Activated CD4-positive, alpha-beta T cell treated with anti-CD3 and anti-CD28 coated beads, Interleukin-2, Interleukin-6, amounts not matched to agents 100 ng/mL and 50 ng/mL, durations not matched to agents 16 hours and 8 hours (primary cell): ENCODE results near the gene MLN.

Source experiments
- DNase-seq: peaks from one replicate; pipeline ENCODE4 v3.0.0-alpha.2; 2020

Gene MLN

DNA sequence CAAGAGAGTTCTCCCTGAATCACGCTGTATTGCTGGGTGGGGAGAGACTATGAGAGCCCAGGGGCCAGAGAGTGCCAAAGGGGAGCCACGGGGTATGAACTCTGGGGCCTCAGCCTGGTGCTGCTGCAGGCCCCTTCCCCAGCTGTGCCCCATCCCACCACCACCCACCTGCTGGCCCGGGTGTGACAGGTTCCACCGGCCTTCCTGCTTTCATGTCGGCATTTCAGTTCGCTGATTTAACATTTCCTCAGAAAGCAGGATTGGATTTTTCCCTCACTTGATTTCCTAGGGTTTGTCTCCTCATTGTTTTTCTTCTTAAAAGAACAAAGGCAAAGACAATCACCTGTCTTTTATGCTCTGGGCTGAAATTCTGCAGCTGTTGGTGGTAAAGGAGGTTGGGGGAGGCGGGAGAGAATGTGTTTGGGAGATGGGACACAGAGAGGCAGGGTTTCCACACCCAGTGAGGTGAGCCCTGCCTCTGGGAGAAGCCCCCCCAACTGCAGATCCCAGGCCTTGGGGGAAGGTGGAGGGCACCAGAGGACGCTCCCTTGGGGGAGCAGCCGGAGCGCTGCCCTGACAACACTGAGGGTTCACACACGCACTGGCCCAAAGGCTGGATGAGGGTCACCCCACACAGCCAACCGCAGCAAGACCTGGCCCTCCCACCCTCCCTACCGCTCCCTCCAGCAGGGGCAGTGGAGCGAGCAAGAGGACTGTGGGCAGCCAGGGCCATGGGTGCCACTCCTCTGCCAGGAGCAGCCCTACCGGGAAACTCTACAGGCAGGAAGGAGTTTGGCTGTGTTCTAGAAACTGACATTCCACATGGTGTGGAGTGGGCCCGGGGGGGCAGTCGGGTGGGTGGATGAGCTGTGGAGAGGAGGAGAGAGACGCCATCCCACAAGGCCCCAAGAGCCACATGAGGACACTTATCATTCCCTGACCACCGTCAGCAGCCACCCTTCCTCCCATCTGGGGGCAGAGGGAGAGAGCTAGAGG is 10.5 kb upstream of the MLN start:
- no peak for DNase-seq

DNA sequence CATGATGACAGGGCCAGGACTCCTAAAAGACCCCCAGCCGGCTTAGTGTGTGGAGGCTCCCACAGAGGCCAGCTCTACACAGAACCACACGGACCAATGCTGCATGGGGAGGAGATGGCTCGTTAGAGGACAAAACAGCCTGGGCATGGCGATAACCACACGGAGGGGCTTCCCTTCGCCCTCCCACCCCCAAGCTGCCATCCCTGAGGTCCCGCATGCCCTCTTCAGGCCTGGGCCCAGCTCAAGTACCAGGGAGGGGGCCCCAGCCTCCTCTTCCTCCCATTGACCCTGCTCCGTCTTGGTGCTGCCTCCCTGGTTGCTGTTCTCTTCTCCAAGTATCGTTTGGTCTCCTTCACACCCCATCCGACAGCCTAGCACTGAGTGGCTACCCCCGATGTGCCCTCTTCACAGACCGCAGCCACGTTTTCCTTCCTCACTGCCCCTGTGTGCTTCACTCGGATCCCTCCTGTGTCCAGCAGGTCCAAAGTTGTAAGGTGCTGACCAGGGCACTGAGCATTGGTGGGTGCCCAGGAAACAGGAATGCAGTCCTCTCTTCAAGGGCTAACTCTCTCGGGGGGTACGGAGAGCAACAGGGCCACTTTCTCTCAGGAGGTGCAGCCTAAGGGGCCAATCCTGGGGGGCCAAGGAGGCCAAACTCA is 9.6 kb upstream of the MLN start:
- no peak for DNase-seq

DNA sequence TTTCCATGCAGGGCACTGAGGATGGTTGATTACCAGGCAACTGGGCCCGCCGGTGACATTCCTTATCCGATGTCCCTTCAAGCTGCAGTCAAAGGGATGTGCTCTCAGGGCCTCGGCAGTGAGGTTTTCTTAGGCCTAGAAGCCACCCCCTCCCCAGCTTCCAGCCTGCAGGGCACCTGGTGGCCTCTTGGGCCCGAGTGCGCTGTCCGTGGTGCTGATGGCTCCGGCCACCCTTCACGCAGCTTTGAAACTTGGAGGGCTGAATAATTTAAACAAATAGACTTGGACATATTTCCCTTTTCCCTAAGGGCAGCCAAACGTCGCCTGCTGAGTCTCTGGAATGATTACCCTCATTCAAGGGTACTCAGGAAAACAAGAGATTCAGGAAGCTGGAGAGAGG is 8.9 kb upstream of the MLN start:
- DNase-seq: peak; percentile 25

DNA sequence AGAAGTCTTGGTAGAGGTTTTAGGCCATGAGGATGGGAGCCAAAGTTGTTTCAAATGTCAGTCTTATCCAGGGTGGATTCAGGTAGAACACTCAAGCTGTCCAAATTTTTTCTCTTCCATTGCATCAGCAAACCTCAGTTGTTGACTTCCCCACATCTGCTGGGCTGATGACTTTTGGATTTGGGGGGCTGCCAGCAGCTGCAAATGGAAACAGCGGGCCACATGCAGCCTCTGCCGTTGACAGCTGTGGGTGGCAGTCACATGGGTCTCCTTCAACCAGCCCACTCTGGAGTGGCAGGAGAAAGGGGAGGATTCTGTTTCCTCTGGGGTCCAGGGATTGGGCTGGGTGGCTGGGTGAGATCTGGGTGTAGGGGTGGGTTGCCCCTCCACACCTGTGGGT is 5.8 kb upstream of the MLN start:
- DNase-seq: no peak

DNA sequence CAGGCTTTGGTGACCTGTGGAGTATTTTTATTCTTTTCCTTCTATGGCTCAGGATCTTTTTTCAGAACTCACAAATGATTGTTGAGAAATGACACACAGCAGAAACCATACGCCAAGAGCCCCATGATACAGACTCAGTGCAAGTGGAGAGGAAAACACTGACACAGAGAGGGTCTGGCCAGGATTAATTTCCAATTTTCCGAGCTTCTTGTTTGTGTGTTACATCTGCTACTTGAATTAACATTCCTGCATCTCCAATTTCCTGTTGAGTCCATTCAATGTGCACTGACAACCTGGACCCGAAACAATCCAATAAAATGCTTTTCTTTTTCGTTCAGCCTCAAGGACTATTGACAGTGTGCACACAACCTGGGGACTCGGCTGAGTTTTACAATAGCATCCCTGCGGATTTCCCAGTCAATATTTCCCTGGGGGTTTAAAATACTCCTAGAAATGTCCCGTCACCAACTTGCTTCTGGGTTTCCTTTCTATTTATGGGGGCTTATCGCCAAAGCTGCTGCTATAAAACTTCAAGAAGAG is 4.9 kb upstream of the MLN start:
- DNase-seq: no peak

DNA sequence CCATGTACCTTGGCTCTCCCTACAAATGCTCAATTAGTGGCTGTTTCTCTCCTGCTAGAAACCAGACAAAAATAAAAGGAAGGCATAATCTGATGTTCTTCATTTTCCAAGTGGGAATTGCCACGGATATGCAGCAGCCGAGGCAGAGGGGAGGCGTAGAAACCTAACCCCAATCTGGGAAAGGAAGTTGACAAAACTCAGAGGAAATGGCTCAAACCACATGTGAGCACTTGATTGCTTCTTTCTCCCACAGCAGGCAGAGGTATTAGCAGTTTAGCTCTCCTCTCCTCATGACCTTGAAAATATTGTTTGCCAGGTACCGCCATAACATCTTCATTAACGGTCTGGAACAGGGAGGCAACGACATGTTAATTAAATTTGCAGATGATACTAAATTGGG is 3.8 kb upstream of the MLN start:
- DNase-seq: peak; percentile 7

DNA sequence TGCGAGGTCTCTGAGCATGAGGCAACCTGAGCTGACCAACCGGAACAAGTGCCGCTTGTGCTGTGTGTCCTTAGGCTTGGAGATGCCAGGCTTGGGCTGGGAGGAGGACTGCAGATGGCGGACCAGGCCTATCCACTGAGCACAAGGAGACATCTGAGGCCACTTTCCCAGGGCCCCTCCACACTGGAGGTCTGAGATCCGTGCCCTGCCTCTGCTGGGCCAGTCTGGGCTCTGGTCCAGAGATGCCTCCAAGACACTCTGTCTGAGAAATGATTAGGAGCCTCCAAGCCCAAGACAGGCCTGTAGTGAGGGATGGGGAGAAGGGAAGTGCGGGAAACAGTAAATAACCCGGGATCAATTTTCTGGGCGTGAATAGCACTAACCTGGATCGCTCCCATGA is 3.0 kb upstream of the MLN start:
- DNase-seq: no peak

DNA sequence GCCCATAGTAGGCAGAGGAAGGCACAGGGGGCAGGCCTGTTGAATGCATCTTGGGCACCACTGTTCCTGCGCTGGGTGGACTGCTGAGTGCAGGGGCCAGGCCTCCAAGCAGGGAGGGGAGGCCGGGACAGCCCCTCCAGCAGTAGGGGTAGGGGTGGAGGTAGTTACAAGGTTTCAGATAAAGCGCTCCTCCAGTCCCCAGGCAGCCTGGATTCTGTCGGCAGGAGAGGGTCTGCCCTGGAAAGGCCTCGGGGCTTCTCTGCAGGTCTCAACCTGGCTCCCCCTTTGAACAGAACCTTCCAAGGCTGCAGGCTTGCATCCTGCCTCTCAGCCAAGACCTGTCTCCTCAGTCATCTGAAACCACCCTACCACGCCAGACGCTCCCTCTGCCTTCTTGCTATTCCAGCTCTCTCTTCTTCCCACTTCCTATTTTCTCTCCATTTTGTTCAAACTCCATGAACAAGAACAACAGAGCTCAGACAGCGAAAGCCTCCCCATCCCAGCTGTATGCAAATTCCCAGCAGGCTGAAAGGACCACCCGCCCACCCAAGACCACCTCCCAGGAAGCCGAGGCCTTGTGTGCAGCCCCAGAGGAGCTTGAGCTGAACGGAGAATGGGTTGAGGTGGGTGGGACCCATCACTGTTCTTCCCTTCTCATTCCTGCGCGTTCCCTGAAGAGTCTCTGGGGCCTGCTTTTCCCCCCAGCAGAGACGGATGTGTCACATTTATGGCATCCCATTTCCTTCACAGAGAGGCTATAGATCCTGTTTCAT is 1.4 kb downstream of the MLN start:
- no peak for DNase-seq

DNA sequence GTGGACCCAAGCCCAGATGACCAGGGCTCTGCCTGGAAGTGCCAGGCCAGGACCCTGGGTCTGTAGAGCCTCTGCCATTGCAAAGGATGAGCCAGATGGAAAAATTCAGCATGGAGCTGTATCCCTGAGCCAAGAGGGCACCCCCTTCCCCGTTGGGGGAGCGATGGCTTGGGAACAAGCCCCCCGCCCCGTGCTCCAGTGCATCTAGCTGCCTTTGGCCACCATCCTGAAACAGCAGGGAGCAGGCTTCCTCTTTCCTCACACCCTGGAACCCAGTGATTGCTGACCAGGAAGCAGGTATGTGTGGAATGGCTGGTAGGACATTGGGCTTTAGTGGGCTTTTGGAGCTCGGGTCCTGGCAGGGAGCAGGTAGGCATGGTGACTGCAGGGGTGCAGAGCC is 2.2 kb downstream of the MLN start:
- no peak for DNase-seq

DNA sequence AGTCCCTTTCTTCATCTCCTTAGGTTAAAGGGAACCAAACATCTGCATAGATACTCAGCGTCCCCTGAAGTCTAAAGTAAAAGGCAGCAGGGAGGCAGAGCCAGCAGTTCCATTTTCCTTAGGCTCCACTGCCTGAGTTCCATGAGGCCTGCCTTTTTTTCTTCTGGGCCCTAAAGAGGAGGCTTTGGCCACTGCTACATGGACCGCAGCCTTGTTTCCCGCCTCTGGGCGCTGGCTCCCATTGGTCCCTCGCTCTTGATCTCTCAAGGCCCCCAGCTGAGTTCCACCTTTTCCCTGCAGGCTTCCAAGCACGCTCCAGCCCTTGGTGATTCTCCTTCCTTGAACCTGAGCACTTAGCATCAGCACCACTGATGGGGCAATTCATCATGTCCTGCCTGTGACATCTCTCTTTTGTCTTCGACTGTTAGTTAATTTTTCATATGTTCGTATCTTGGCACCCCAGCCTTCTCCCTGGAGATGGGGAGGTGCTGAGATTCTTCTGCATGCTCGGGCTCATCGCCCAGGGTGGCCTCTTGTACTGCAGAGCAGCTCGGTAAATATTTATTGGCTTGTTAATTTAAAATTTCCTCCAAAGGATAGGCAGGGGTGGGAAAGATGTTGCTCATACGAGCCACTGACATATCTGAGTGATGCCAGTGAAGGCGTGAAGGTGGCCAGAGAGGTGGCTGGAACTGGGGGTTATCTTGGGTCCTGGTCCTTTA is 3.4 kb downstream of the MLN start:
- DNase-seq: no peak

DNA sequence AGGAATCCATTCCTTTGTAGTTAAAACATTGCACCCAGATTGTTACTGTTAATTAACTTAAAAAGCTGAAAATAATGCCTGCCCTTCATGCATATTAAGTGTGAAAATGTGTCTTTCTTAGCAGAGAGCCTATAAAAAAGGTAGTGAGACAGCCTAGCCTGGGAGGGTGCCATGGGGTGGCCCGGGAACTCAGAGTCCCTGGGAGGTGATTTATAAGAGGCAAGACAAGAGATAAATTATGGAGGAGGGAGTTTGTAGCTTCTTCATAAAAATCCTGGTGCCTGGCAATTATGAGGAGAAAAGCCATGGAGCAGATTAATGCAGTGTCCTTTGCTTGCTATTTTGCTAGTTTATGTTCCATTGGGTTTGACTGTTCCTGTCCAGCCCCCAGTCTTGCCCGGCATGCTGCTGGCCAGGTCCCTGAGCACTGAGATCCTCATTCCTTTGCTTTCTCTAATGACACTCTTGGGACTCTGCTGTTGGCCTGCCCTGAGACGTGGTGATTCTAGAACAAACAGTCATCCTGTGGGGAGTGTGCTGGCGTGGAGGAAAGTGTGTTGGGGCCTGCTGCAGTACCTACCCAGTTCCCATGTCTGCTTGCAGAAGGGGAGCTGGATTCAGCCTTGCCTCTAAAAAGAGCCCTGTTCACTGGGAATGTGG is 4.2 kb downstream of the MLN start:
- DNase-seq: no peak

DNA sequence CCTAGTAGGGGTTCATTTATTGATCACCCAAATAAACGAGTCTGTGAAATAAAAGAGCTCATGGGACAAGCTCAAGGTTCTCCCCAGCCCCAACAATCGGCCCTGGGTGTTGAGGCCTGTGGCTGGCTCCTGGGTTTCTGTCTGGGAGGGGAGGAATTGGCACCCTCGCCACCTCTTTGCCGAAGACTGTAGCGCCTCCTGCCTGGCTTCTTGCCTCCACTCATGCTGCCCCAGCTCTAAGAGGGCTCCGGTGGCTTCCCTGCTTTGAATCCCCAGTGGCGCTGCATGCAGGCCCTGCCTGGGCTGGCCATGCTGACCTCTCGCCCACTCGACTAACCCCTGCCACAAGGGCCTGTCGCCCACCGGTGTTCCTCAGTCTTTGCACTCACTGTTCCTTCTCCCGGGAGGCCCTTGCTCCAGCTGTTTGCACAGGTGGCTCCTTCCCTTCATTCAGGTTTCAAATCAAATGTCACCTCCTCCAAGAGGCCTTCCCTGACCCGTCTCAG is 5.4 kb downstream of the MLN start:
- DNase-seq: no peak

DNA sequence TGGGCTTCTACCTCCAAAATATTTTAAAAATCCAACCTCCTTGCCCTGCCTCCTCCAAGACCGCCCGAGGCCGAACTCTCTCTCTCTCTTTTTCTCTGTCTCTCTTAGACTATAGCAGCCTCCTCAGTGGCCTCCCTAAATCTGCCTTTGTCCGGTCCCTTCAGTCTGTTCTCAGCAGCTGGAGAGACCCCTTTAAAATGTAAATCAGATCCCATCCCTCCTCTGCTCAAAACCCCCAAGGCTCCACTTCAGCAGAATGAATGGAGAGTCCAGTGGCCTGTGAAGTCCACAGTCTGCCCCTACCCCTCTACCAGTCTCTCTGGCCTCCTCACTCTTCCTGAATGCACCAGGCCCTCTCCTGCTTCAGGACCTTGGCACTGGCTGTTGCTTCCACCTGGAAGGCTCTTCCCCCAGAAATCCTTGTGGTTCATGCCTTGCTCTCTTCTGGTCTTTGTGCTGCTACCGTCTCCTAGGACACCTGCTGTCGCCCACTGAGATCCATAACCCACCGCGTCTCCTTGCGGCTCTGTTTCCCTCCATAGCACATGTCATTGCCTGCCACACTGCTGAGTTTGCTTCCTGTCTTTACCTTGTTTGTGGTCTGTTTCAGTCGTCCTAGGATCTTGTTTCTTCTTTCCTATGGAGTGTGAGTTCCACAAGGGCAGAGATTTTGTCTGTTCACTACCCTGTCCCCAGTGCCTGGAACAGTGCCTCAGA is 6.0 kb downstream of the MLN start:
- DNase-seq: no peak

DNA sequence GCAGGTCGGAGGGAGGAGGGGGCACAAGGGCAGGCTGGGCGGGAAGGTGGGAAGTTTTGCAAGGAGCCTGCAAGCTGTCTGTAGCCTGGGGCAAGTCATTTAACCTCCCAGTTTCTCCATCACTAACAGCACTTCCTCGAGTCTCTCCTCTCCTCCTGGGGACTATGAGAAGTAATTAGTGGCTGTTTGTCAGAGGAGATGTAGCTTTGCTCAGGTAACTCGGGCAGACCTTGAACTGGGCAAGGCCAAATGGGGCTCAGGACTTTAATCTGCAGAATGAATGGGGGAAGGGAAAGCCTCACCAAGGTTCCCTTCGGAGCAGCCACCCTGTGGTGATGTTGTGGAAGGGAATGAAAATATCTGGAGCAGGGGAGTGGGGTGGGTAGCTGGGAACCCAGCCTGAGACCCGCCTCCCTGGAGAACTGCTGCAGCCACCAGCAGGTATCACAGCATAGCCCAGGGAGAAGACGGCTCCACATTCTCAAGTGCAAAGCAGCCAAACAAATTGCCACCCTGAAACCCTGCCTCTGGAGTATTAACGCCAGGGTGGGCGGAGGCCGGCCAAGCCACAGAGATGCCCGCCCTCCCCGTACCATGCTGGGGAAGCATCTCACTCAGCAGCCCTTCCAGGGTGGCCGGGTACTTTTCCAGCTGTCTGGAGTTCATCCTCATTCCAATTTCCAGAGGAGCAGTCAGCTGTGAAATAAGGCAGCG is 8.7 kb downstream of the MLN start:
- no peak for DNase-seq

DNA sequence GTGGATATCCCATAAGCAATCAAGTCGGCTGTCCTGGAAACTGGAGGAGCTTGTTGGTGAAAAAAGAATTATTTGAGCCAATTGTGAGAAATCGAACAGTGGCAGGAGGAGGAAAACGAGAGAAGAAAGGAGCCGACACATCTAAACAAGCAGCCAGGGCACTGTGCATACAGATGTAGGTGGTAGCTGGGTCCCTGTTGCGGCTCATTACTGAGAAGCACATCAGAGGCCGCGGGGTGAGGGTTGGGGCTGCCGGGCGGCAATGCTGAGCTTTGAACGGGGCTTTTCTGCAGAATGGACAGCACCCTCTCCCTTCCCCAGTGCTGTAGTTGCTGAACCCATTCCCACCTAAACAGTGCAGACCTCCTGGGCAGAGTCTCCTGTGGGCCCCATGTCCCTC is 10.8 kb downstream of the MLN start:
- no peak for DNase-seq

DNA sequence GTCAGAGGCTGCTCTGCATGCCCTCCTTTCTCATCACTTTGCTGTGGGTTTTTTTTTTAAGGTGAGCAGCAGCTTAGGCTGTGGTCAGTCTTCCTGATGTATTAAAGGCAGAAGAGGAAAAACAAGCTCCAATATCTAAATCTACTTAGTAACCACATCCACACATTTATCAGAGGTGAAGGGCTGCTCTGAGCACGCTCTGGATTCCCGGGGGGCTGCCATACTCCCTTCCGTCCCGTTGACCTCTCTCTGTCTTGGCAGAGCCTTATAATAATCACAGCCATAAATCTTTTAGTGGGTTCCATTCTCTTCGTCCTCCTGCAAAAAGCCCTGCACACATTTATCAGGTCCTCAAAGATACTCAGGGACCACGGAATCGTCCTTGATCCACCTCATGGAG is 12.2 kb downstream of the MLN start:
- DNase-seq: no peak

DNA sequence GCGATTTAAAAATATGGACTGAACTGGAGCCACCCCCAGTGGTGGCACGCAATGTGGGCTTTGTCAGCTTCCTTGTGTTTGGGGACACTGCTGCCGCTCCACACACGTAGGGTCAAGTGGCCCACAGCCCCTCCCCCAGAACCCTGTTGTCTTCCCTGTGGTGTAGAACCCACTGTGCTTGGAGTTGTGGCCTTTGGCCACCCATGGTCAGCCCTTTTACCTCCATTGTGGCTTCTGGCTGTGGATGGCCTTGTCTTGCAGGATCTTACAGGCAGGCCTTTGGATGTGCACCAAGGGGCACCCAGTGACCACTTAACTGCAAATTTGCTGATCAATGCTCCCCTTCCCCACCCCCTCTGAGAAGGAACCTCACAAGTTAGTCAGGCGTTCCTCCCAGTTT is 12.9 kb downstream of the MLN start:
- no peak for DNase-seq

DNA sequence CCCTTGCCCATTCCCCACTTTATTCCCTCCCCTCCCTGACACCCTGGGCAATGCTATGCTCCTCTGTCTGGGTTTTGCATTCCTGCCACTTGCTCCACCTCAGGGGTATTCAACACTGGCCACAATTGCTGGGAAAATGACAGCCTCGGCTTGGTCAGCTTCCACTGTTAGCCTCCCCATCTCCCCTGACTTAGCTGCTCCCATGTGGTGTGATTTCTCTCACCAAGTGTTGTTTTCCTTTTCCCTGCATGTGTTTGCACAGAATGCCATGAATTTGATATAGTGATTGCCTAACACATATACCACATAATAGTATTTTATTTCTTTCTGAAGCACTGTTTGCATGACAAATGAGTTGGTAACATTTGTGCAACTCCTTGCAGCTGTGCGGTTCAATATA is 13.4 kb downstream of the MLN start:
- DNase-seq: no peak

DNA sequence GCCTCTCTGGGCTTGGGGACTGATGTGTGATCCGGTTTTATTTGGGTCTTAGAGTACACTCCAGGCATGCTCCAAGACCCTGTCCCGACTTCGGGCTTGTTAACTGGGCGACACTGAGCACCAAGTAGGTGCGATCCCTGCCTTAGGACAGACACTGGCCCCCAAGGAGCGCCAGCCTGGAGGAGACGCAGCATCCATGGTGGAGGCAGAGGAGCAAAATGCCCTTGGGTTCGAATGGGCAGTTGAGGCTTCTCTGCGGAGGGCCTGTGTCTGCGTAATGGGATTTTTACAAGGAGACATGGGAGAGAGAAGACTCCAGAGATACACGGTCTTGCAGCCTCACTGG is 14.3 kb downstream of the MLN start:
- DNase-seq: no peak

DNA sequence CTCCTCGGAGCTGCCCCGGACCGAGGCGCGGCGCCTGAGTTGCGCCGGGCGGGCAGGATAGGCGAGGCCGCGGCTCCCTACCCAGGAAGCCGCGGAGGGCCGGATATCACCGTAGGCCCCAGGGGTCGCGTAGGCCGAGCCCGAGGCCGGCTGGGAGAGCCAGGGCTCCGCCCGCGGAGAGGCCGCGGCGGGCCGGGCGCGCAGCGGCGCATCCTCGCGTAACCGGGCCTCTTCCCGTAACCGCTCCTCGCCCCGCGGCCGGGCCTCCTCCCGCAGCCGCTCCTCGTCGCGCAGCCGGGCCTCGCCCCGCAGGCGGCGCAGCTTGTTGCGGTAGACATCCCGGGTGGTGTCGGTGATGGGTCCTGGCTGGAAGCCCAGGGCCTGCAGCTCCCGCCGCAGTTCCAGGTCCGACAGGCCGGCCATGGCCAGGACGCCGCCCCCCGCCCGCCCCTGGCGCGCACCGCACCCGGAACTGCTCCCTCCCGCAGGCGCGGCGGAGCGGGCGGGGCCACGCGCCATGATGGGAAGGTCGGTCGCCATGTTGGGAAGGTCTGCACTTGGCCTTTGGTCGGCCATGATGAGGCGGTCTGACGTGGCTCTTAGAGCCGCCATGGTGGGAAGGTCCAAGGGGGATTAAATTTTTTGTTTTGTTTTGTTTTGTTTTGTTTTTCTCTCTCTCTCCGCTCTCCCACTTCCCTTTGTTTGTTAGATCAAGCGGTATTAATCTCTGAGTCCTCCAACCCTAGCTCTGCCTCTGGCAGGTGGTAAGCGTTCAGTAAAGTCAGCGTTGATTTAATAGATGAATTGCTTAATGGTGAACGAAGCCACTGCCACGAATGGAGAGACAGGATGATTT is 14.9 kb downstream of the MLN start, which contains the start of gene LEMD2:
TSS of gene LEMD2 (minus strand) at position 437 of the 856 bp plus-strand sequence. CDS start at position 423, 14 bp downstream.
- peak; percentile 96 for DNase-seq
